GM19455 (cell line): ENCODE measurements around the gene NHSL2.

ENCODE experiments used
- ATAC-seq: cut with Tn5 transposase; IDR thresholded peaks from one replicate; pipeline ENCODE4 v1.9.1; 2021; ENCODE audit not compliant: unreplicated experiment

The NHSL2 gene

GRCh38 chrX:72016881-72017783, 106.5 kb downstream of the NHSL2 start:
- no peak for ATAC-seq

- ATAC-seq = peak; percentile 60
Measured at GRCh38 chrX:72018277-72019112, 107.8 kb downstream of the NHSL2 start.

GRCh38 chrX:72019487-72019886, 108.8 kb downstream of the NHSL2 start:
- ATAC-seq = no peak

GRCh38 chrX:72020204-72020603, 109.6 kb downstream of the NHSL2 start:
- ATAC-seq = no peak

GRCh38 chrX:72020788-72021187, 110.1 kb downstream of the NHSL2 start:
- ATAC-seq = peak; percentile 63

- no peak for ATAC-seq
Measured at GRCh38 chrX:72021975-72022374, 111.3 kb downstream of the NHSL2 start.

- no peak for ATAC-seq
Measured at GRCh38 chrX:72023071-72023470, 112.4 kb downstream of the NHSL2 start.

- no peak for ATAC-seq
Measured at GRCh38 chrX:72025236-72025770, 114.7 kb downstream of the NHSL2 start.

- ATAC-seq = no peak
Measured at GRCh38 chrX:72026341-72027023, 115.8 kb downstream of the NHSL2 start.

GRCh38 chrX:72027024-72027913, 116.6 kb downstream of the NHSL2 start:
- no peak for ATAC-seq

- ATAC-seq = no peak
Measured at GRCh38 chrX:72027914-72028307, 117.3 kb downstream of the NHSL2 start.

- ATAC-seq = no peak
Measured at GRCh38 chrX:72028701-72029470, 118.2 kb downstream of the NHSL2 start.

- ATAC-seq = no peak
Measured at GRCh38 chrX:72029483-72030411, 119.1 kb downstream of the NHSL2 start.

- no peak for ATAC-seq
Measured at GRCh38 chrX:72030431-72030830, 119.8 kb downstream of the NHSL2 start.

GRCh38 chrX:72031118-72031517, 120.5 kb downstream of the NHSL2 start:
- no peak for ATAC-seq

- no peak for ATAC-seq
Measured at GRCh38 chrX:72031634-72032033, 121.0 kb downstream of the NHSL2 start.

GRCh38 chrX:72037601-72038000, 127.0 kb downstream of the NHSL2 start:
- no peak for ATAC-seq

- ATAC-seq = no peak
Measured at GRCh38 chrX:72038016-72038415, 127.4 kb downstream of the NHSL2 start.
